GM13977 (cell line): ENCODE data around the gene HYDIN.
"Not testable (repeated sequence)": the region's sequence is repeated elsewhere in the genome, so short reads cannot be mapped to it uniquely, and the experiment has no call there.

Experiments used
- DNase-seq: peaks from one replicate; pipeline ENCODE4 v3.0.0; 2012; ENCODE audit warnings: low spot score
- in situ Hi-C: fragments of 300-500 bp; cut with MboI; formaldehyde crosslinking; loops from one replicate; pipeline ENCODE4 v1.12.0; 2022; ENCODE audit warnings: low sequenced_read_pairs, low pct_unique_long_range_greater_than_20kb, mixed read lengths, inconsistent platforms; ENCODE audit not compliant: unreplicated experiment

Gene HYDIN

DNA sequence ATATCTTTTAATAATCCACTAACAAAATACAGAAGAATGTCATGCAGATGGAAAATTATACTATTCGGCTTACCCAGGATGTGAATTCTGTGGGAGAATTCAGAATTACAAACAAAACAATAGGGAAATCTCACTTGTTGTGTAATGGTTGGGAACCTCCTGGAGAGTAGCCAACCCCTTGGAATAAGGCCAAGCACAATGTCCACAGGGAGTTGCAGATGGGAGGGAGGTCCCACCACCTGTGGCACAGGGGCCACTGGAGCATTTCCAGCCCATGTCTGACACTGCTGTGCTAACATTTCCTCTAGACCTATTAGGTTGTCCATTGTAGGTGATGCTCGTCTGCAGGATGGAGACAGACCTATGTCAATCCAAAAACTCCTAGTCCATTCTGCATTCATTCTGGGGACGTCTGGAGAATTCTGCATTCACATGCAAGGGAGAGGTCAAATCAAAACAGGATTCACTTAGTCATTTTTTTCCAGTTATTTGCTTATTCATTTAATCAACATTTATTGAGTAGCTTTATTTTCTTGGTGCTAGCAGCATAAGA, 120.8 kb downstream of the HYDIN start:
- DNase-seq, in situ Hi-C loops: not testable (repeated sequence)

DNA sequence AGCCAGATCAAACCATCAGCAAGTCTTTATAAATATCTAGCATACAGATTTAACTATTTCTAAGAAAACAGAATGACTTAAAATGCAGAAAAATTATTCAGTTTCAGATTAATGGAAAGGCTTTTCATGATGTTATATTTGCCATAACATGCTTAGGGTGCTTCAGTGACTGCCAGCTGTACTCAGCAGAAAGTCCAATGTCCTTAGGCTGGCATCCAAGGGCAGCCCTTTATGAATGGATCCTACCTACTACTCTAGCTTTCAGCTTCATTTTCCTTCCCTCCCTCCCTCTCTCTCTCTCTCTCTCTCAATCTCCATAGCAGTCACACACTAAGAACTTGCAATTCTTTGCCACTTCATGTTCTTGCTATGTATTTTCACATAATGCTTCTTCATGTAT, 124.6 kb downstream of the HYDIN start:
- in situ Hi-C loops, DNase-seq: not testable (repeated sequence)

DNA sequence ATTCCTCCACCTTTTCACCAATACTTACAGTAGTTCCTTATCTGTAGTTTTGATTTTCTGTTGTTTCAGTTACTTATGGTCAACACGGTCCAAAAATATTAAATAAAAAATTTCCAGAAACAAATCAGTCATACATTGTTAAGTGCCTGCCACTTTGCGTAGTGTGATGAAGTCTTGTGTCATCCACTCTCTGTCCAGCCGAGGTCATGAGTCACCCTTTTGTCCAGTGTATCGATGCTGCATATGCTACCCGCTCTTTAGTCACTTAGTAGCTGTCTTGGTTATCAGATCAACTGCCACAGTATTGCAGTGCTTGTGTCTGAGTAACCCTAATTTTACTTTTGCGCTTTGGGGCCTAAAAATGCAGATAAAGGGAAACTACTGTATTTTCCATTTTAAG, 146.9 kb downstream of the HYDIN start:
- in situ Hi-C loops, result not testable (repeated sequence)

DNA sequence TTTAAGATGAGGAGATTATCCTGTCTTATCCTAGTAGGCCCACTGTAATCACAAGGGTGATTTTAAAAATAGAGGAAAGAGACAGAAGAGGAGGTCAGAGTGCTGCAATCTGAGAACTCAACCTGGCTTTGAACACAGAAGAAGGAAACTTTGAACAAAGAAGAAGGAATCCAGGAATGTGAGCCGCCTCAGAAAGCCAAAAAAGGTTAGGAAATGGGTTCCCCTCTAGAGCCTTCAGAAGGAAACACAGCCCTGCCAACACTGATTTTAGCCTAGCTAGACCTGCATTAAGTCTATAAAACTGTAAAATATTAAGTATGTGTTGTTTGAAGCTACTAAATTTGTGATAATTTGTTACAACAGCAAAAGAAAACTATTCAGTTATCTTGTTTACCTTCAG, 149.7 kb downstream of the HYDIN start:
- in situ Hi-C loops, result not testable (repeated sequence)

More for the DNA sequence above, 146.9 kb downstream of the HYDIN start:
- not testable (repeated sequence) for DNase-seq

DNA sequence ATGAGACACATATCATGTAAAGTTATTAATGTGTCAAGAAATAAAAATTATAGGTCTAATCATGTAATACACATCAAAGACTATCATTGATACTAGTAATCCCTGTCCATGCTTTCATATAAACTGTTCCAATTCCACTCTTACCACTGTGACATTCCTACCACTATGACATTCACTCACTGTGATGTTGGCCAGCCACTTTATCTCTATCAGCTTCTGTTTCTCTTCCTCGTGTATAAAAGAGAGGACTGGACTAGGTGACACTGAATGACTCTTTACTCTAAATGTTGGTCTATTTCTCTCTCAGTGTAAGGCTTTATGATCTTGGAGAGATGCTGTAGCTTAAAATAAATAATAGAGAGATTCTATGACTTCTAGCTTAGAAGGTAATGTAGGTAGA, 150.3 kb downstream of the HYDIN start:
- DNase-seq, in situ Hi-C loops: not testable (repeated sequence)

More for the DNA sequence above, 149.7 kb downstream of the HYDIN start:
- not testable (repeated sequence) for DNase-seq

DNA sequence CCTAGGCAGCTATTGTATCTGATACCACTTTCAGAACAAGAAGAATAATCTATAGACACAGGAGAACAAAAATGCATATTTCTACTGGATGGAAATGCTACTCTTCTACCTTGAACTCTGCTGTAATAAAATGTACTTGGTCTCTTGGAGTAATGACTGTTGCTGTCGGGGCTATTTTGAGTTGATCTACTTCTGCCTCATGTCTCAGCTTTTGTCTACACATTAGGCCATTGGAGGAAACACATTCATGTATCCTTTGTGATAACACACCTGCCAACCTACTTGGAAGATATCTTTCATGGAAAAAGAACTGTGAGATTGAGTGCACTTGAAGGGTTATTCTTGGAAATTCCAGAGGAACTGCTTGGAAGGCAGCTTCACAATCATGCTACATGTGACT, 159.9 kb downstream of the HYDIN start:
- in situ Hi-C loops, result not testable (repeated sequence)

DNA sequence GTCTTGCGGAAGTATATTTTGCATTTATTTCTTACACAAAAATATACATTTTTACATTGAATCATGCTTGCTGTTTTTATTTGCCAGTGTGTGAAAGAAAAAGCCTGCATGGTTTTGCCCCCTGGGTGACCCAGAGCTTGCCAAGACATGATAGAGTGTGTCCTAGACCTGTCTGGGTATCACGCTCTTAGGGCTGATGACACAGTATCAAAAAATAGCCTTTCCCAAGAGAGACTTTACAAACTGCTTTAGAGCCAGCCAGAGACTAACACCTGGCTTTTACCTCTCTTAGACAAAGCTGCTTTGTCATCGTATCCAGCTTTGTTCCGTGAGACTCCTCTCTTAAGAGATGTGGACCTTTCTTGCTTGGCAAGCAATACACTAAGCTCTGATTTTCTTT, 160.7 kb downstream of the HYDIN start:
- in situ Hi-C loops, DNase-seq: not testable (repeated sequence)

More for the DNA sequence above, 159.9 kb downstream of the HYDIN start:
- DNase-seq, result not testable (repeated sequence)

DNA sequence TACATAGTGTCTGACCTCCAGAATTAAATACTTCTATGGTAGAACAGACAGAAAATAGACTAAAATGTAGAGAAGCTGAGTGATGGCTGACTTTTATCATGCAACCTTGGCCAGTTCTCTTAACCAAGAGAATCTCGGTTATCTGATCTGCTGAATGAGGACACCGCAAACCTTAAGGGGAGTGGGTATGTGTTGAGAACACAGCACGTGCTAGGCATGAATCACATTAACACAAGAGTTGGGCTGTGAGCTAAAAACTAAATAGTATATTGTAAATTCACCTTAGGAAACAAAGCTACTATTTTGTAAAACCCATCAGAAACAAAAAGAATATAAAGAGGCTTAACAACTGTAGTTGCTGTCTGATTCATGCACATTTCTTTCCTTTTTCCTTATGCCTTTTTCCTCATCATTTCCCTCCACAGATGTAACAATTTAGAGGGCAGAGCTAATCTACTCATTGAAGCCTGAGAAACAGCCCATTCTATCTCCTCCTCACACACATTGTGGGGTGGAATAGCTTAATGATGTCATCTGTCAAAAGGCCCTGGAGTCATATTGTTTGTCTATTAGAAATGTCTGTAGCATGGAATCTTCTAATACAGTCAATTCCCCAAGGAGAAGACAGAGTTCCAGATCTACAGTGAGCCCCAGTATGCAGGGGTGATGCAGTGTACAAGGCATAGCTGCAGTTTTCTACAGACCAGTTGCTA, 176.5 kb downstream of the HYDIN start:
- DNase-seq, in situ Hi-C loops: not testable (repeated sequence)

DNA sequence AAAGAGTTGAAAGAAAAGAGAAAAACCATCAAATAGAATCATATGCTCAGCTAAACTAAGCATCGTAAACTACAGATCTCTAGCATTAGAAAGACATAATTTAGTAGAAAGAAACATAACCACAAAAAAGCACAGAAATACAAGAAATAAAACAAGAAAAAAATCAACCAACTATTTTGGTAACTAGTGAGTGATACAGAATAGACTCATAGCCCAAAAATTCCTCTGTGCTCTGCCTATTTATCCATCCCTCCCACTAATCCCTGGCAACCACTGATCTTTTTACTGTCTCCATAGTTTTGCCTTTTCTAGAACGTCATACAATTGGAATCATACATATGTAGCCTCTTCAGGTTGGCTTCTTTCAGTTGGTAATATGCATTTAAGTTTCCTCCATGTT, 180.2 kb downstream of the HYDIN start:
- in situ Hi-C loops, DNase-seq: not testable (repeated sequence)

DNA sequence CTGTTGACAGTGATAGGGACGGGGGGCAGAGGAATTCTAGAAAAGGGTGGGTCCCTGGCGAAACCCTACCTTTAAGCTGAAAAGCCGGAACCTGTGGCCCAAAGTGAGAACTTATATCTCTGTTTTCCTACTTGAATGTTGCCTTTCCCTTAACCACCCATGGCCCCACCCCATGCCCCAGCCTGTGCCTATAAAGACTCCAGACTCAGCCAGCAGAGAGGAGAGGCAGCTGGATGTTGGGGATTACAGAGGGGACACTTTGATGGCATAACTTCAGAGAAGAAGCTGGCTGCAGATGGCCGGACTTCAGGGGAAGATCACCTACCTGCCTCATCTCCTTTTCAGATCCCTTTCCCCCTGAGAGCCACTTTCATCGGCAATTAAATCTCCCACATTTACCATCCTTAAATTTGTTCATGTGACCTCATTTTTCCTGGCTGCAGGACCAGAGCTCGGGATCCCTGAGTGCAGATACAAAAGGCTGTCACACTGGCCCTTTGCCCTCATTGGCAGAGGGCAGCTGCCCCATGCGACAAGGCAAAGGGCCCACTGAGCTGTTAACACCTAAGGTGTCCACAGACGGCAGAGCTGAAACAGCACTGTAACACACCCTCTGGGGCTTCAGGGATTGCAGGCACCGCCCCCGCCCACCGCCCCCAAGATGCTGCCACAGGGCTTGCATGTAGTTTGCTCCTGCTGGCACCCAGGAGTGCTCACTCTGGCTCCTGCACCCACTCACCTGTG, 191.0 kb downstream of the HYDIN start:
- DNase-seq, in situ Hi-C loops: not testable (repeated sequence)

DNA sequence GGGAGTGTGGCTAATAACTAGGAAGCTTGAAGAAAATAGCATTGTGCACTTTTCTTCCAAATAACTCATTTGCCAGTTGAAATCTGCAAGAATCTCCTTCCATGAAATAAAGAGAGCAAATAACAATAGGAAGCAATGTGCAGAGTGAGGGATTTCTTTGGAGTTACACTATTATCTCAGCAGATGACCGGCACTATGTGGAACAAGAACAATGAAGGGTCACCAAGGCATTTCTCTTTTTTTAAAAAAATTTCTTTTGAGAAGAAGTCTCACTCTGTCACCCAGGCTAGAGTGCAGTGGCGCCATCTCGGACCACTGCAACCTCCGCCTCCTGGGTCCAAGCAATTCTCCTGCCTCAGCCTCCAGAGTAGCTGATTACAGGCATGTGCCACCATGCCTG, 192.1 kb downstream of the HYDIN start:
- in situ Hi-C loops, DNase-seq: not testable (repeated sequence)

DNA sequence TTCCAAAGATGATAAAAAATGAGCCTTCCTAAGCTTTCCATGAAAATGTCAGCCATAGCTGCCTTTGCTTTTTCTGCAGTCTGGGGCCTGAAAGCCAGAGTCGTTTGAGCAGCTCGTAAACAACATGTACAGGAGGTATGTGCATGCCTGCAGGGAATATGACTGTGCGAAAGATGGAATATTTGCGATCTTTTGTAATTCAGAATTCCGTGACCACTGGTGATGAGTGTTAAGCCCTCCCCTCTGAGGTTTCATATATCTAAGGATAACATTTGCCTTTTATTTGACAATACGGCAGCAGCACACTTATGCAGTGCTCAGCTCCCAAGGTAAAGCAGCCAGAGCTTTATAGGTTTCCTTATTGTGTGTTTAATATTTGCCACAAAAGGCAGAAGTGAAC, 192.5 kb downstream of the HYDIN start:
- in situ Hi-C loops, result not testable (repeated sequence)

DNA sequence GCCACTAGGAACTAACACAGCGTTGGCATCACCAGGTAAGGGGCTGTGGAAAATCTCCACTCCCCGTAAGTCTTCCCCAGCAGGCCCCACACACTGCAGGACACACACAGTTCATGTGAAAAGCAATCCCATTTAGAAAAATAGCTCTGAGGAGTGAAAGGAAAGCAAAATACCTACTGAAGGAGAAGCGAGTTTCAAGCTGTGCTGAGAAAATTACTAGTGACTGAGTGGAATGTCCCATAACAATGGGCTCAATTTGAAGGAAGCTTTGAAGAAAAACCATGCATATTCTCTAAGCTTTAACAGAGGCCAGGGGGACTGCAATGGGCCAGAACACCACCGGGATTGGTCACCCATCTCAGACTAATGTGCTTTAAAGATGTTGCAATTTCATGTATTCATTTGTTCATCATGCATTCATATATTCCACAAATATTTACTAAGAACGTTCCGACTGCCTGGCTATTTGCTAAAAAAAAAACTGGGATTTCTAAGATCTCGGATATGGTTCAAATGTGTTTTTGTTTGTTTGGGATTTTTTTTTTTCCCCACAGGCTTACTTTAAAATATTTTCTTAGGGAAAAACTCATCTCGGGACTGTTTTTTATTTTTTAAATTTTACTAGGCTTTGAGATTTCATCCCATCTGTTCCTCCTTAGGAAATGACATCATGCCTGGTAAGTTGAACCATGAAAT, 202.3 kb downstream of the HYDIN start:
- DNase-seq, in situ Hi-C loops: not testable (repeated sequence)

More for the DNA sequence above, 192.5 kb downstream of the HYDIN start:
- not testable (repeated sequence) for DNase-seq

DNA sequence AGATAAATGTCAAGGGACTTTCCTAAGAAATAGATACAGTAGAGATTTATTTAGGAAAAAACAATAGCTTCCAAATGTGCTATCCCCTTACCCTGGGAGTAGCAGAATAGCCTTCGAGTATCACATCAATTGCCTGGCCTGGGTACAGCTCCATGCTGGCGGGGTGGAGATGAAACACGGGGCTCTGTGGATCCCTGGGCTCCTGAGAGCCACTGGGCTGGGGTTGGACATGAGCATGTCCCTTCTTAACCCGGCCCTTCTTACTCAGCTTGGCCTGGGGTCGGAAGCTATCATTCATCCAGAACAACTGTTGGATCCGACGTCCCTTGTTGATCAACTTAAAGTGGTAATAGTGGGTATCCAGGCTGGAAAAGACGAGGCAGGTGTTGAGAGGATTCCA, 203.0 kb downstream of the HYDIN start:
- in situ Hi-C loops, DNase-seq: not testable (repeated sequence)

DNA sequence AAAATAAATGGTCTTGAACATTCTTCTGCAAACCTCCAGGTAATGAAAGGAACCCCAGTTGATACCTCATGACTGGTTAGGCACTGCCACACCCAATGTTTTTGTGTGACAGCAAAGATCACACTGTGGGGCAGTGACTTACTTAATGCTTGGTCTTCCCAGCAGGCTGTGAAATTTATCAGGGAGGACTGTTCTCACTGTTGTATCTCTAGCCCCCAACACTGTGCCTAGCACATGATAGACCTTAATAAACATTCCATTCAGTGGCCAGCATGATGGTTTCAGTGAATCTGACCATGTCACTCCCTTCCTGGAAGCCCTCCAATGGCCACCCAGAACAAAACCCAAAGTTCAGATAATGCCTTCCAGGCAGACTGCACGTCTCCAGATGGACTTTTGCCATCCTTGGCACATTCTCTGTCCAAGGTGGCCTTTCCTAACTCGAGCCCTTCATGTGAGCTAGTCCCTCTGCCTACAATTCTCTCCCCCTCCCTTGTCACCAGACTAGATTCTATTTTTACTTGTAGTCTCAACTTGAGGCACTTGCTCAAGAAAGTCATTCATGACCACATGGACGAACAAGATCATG, 206.6 kb downstream of the HYDIN start:
- in situ Hi-C loops, result not testable (repeated sequence)

DNA sequence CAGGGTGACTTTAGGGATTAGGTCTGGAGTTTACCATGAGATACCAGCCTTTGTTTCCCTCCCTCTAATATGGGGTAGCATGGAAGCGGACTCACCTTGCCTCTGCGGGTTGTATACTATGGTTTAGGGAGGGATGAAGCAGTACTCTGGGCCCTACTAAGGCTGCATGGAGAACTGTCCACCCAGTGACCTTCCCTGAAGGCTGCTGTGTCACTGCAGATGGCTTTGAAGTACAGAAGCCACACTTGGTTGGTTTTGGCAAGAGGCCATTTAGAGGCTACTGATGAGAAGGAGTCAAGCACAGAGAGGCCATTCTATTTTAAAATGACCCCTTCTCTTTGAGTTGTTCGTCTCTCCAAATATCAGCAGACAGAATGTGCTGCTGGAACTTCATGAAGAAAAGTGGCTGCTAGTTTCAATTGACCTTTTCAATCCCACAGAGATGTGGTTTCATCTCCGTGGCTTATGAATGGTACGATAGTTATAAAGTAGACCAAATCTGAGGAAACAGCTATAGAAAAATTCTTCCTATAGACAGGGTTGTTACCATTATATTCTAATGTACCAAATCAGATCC, 208.5 kb downstream of the HYDIN start:
- in situ Hi-C loops, DNase-seq: not testable (repeated sequence)

More for the DNA sequence above, 206.6 kb downstream of the HYDIN start:
- DNase-seq, result not testable (repeated sequence)

DNA sequence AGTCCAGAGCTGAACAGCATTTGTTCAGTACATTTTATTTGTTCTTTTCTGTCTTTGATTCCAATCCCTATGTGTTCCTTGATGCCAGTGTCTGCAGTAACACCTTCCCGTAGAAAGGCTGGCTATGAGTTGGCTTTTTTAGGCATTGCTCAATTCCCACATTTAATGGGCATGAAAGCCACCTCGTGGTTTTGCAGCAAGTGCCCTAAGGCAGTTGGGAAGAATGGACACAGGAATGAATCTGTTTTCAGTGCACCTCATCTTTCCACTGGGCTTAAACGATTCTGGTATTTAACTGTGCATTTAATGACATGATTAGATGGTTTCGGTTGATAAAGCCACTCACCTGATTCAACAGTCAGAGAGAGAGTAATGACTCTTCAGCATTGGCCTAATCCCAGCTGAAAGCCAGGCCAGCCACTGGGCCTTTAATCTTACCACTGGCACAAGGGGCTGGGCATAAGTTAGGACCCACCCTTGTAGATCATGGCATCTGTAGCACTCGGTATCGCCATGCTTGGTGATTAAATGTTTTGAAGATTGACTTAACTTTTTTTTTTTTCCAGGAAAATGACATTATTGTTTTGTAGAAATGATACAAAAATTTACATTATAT, 211.3 kb downstream of the HYDIN start:
- DNase-seq, in situ Hi-C loops: not testable (repeated sequence)
